Jurkat, Clone E6-1 (cell line): Measurements from ENCODE around the gene KIAA0319L.
"Not testable (repeated sequence)": the region's sequence is repeated elsewhere in the genome, so short reads cannot be mapped to it uniquely, and the experiment has no call there.

Experiments
- DNase-seq: peaks from one replicate; pipeline ENCODE4 v3.0.0-alpha.2; 2011; ENCODE audit warnings: low read depth, low spot score
- H3K4me3 ChIP-seq: 2 replicates; pipeline ENCODE4 v1.5.1; 2011; ENCODE audit warnings: mild to moderate bottlenecking, low read length, control low read depth, moderate library complexity

KIAA0319L gene

DNA sequence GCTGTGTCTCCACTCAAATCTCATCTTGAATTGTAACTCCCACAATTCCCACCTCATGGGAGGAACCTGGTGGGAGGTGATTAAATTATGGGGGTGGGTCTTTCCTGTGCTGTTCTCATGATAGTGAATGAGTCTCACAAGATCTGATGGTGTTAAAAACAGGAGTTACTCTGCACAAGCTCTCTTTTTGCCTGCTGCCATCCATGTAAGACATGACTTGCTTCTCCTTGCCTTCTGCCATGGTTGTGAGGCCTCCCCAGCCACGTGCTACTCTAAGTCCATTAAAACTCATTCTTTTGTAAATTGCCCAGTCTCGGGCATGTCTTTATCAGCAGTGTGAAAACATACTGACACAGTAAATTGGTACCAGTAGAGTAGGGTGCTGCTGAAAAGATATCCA is 93.5 kb downstream of the KIAA0319L start:
- not testable (repeated sequence) for DNase-seq, H3K4me3 ChIP-seq

DNA sequence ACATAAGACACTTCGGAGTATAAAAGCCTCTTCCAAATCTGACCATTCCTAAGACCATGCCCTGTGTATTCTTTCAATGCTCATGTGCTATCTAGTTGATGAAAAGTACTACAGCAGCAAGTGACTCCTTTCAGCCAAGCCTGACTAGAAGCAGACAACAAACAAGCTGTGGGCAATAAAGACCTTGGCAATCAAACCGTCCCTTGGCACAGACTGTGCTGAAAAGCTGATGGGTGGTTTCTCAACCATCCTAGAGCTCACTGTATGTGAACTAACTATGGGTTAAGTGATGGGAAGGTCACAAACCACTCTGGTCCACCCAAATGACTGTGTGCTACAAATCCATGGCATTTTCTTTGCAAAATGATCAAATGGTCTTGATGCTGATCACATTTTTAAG is 94.0 kb downstream of the KIAA0319L start:
- DNase-seq = no peak

GRCh38 chr1:35461966-35462651 is 95.1 kb downstream of the KIAA0319L start:
- no peak for DNase-seq
- no peak overlapping the region for H3K4me3 ChIP-seq

More for the DNA sequence above, 94.0 kb downstream of the KIAA0319L start:
- H3K4me3 ChIP-seq = no peak overlapping the region

GRCh38 chr1:35460796-35461195 is 96.4 kb downstream of the KIAA0319L start:
- H3K4me3 ChIP-seq = no peak overlapping the region
- no peak for DNase-seq

- H3K4me3 ChIP-seq = no peak overlapping the region
- no peak for DNase-seq
These were observed 102.6 kb downstream of the KIAA0319L start for GRCh38 chr1:35454616-35455015.

GRCh38 chr1:35454176-35454575 is 103.0 kb downstream of the KIAA0319L start:
- H3K4me3 ChIP-seq = no peak overlapping the region
- no peak for DNase-seq

- no peak for DNase-seq
- no peak overlapping the region for H3K4me3 ChIP-seq
These were observed 104.2 kb downstream of the KIAA0319L start for GRCh38 chr1:35453031-35453430.

DNA sequence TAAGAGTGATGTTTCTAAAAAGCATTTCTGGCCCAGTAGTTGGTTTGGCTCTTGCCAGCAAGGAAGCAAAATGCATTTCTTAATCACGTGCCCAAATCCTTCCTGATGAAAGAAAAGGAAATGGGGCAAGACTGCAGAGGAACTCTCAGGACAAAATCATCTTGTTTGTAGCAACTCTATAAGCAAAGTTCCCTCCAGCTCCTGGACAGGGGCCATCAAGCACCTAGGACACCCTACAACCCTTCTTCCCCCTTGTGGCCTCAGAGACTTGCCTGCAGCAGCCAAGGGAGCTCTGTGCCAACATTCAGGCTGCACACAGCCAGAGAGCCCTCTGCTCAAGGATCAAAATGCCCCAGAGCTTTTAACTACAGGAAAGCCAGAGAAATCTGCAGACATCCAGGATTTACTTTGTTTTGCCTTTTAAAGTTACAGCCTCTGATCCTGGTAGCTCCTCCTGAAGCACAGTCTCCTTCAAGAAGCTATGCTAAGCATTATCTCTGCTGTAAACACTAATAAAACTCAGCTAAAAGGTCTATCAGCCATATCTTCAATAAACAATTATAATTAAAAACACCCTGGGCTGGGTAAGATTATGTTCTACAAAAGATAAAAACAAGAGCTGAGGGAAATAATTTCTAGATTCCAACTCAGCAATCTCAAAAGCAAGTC is 105.0 kb downstream of the KIAA0319L start:
- no peak overlapping the region for H3K4me3 ChIP-seq
- peak; percentile 19 for DNase-seq

- H3K4me3 ChIP-seq = no peak overlapping the region
- peak; percentile 50 for DNase-seq
These were observed 106.1 kb downstream of the KIAA0319L start for GRCh38 chr1:35451125-35451528.

DNA sequence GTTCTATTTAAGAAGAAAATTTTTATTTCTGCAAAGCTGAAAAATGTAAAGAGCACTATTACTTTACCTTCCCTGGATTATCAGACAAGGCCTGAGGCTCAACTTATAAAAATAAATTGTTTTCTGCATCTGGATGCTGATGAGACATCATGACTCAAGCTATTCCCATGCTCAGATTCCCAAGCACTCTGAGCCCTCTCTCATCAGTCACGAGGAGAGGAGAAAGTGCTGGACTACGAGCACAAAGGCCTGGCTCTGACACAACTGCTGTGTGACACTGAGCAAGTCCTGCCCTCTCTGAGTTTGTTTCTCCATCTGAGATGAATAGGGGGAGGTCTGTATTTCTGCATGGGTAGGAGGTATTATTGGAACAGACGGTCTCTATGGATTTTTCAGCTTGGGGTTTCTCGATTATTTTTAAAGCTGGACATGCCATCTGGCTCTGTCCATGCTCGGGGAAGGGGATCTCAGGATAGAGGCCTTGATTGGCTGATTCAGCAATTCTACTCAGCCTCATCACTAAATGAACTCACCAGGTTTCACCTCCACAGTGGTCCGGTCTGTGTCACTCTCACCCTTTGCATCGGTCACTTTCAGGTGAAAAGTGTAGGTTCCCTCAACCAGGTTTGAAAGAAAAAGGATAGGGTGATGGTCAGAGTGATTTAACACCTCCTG is 107.7 kb downstream of the KIAA0319L start:
- no peak for DNase-seq
- H3K4me3 ChIP-seq = no peak overlapping the region

GRCh38 chr1:35448344-35448801 is 108.8 kb downstream of the KIAA0319L start:
- DNase-seq = no peak
- no peak overlapping the region for H3K4me3 ChIP-seq

- no peak for DNase-seq
- H3K4me3 ChIP-seq = no peak overlapping the region
These were observed 109.9 kb downstream of the KIAA0319L start for GRCh38 chr1:35447278-35447677.

- H3K4me3 ChIP-seq = no peak overlapping the region
These were observed 112.8 kb downstream of the KIAA0319L start for GRCh38 chr1:35444519-35444774.

GRCh38 chr1:35443768-35444518 is 113.3 kb downstream of the KIAA0319L start:
- no peak overlapping the region for H3K4me3 ChIP-seq
- DNase-seq = no peak

More at GRCh38 chr1:35444519-35444774, 112.8 kb downstream of the KIAA0319L start:
- no peak for DNase-seq

GRCh38 chr1:35442734-35443133 is 114.5 kb downstream of the KIAA0319L start:
- no peak for DNase-seq
- no peak overlapping the region for H3K4me3 ChIP-seq

GRCh38 chr1:35441926-35442579 is 115.2 kb downstream of the KIAA0319L start:
- DNase-seq = no peak

GRCh38 chr1:35439626-35440025 is 117.6 kb downstream of the KIAA0319L start:
- no peak overlapping the region for H3K4me3 ChIP-seq
- no peak for DNase-seq

More at GRCh38 chr1:35441926-35442579, 115.2 kb downstream of the KIAA0319L start:
- H3K4me3 ChIP-seq = no peak overlapping the region

GRCh38 chr1:35437200-35437599 is 120.0 kb downstream of the KIAA0319L start:
- no peak for DNase-seq
- H3K4me3 ChIP-seq = no peak overlapping the region

DNA sequence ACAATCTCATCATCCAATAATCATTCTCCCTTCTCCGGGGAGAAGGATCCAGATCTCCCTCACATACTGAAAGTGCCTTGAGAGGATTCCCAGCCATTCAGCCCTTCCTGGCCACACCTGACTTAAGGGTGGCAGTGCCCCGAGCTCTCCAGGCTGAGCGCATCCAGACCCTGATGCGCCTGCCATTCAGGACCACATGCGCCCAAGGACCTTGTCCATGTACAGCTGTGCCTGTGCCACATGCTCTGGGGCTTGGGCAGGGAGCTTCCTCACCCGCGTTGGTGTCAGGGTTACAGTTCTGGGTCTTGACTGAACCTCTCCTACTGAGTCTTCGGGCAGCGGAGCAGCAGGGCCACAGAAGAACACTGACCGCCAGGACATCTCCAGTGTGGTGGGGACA is 121.1 kb downstream of the KIAA0319L start:
- no peak overlapping the region for H3K4me3 ChIP-seq
- no peak for DNase-seq
